Cardiac fibroblast (primary cell): ENCODE results near the gene KHSRP.
A peak's percentile ranks its signal among the peaks of the same experiment; 100 is the strongest.
"Not testable (repeated sequence)": the region's sequence is repeated elsewhere in the genome, so short reads cannot be mapped to it uniquely, and the experiment has no call there.

Experiments used
- DNase-seq, 2 donors: peaks; one replicate each; pipeline versions ENCODE4 v3.0.0 to v3.0.0-alpha.2; 2010; ENCODE audit warnings: low read depth in 2 of 2
- H3K4me3 ChIP-seq, 2 donors: replicated peaks in 1 of 2; 1 replicate in 1 of 2; 2 replicates in 1 of 2; pipeline ENCODE4 v1.5.1; 2011; ENCODE audit warnings: low read depth in 2 of 2, low read length in 2 of 2, mild to moderate bottlenecking in 2 of 2, moderate library complexity in 1 of 2
- CTCF ChIP-seq: IDR thresholded peaks from one replicate; pipeline ENCODE4 v1.5.1; 2011; ENCODE audit warnings: low read depth, mild to moderate bottlenecking, low read length, inconsistent platforms

Gene KHSRP

DNA sequence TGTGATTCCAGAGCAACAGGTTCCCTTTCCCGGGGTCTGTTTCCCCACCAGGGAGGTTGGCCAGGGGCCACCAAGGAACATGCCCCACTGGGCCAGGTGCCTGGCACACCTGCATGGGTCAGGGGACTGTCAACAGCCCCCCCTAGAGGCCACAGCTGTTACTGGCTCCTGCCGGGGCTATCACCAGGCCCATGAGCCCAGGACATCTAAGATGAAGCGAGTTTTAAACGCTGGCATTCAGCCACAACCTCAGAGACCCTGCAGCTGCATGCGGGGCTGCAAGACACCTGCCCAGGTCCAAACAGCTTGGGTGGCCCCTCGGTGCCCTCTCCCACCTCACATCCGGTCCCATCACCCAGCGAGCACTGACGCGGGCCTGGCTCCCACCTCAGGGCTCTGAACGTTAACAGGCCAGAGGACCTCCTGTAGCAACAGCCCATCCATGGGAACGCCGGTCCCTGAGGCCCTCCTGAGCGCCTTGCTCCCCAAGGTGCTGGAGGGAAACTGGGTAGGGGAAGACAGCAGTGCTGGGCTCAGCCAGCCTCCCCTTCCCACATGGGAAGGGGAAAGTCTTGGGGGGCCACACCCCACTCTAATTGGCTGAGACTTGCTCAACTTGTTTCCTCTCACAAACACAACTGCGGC lies 12.0 kb downstream of the KHSRP start:
- DNase-seq: peak; percentile 18 to 25
- H3K4me3 ChIP-seq: no peak overlapping the region
- TF ChIP-seq CTCF: peak; percentile 57

DNA sequence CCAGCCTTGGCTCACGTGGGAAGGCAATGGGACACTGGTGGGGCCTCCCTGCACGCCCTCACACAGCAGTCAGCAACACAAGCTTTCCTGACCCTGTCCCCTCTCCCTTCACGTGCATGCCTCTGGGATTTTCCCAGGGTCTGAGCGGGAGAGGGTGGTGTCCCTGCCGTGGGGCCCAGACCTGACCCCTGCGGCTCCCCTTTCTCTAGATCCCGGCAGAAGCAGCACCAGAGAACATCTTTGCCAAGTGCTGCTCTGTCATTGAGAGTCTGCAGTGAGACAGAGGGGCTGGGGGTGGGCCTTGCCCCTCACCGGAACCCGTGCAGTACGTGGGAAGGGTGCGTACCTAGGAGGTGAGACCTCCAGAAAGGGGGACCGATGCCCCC lies 12.6 kb downstream of the KHSRP start:
- H3K4me3 ChIP-seq: no peak overlapping the region
- no peak for TF ChIP-seq CTCF
- no peak for DNase-seq

DNA sequence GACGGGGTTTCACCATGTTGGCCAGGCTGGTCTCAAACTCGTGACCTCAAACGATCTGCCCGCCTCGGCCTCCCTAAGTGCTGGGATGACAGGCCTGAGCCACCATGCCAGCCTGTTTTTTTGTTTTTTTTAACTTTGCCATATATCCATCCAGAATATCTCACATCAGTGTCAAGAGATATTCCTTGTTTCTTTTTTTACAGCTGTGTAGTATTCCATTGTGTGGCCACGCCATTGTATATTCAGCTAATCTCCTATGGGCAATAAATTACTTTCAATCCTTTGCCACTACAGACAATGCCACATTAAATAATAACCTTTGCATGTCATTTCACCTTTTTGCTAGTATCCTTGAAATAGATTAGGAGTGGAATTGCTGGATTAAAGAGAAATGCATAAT lies 15.3 kb downstream of the KHSRP start:
- TF ChIP-seq CTCF: no peak

GRCh38 chr19:6406401-6406800 lies 18.2 kb downstream of the KHSRP start:
- no peak for DNase-seq
- no peak for TF ChIP-seq CTCF
- no peak overlapping the region for H3K4me3 ChIP-seq

More for the DNA sequence above, 15.3 kb downstream of the KHSRP start:
- H3K4me3 ChIP-seq: no peak overlapping the region
- no peak for DNase-seq

DNA sequence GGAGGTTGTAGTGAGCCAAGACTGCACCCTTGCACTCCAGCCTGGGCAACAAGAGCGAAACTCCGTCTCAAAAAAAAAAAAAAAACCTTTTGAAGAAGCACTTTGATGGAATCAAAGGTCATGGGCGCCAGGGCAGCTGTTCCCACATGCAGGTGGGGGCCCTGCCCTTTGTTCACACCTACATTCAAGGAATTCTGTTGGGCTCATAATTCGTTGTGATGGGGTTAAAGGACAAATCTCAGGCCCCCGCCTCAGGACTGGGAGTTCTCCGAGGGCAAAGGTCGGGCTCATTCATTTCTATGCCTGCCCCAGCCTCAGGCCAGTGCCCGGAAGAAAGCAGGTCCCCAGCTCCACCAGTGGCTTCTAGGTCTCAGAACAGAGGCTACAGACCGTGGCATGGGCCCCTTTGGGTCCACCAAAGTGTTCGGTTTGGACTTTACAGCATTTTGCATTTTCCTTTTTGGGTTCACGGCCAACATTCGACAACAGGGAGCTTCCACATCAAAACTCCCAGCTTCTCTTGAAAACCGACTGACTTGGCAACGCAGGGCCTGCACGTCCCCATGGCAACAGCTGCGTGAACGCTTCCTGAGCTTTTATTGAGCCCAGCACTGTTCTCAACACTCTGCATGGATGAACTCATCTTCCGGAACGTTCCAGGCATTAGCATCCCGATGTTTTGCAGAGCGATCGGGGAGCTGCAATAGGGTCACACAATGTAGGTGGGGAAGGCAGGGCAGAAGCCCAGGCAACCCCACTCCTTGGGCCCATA lies 21.6 kb downstream of the KHSRP start:
- H3K4me3 ChIP-seq: no peak overlapping the region
- peak; percentile 79 to 87 for DNase-seq
- no peak for TF ChIP-seq CTCF

DNA sequence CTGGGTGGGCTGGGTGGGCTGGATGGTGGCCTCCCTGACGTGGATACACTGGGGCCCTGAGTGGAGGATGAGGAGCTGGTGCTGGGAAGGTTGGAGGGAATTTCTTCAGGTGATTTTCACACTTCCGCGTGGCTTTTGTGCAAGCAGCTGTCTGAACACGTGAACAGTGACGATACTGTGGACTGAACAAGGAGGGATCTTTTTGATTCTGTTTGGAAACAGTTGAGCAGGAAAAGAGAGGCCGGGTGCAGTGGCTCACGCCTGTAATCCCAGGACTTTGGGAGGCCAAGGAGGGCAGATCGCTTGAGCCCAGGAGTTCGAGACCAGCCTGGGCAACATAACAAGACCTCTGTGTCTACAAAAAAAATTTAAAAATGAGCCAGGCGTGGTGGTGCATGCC lies 22.6 kb downstream of the KHSRP start:
- no peak overlapping the region for H3K4me3 ChIP-seq
- TF ChIP-seq CTCF: no peak
- no peak for DNase-seq

DNA sequence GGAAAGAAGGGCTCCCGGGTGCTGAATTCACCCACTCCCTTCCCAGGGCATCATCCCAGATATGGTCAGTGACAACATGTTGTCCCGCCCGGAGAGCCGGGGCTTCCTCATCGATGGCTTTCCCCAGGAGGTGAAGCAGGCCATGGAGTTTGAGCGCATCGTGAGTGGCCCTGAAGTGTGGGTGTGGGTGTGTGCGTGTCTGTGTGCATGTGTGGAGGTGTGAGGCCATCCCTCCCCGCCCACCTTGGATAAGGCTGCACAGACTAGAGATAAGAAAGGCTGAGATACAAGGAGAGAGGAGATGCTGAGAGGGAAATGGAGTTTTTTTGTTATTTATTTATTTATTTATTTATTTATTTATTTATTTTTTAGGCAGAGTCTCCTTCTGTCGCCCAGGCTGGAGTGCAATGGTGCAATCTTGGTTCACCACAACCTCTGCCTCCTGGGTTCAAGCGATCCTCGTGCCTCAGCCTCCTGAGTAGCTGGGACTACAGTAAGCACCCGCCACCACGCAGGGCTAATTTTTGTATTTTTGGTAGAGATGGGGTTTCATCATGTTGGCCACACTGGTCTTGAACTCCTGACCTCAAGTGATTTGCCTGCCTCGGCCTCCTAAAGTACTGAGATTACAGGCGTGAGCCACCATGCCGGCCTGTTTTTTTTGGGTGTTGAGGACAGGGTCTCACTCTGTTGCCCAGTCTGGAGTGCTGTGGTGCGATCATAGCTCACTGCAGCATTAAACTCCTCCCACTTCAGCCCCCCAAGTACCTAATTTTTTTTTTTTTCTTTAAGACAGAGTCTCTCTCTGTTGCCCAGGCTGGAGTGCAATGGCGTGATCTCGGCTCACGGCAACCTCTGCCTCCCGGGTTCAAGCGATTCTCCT lies 24.3 kb downstream of the KHSRP start:
- DNase-seq: not testable (repeated sequence)

More for the DNA sequence above, 24.3 kb downstream of the KHSRP start:
- not testable (repeated sequence) for H3K4me3 ChIP-seq
